GM19452 (cell line): ENCODE data around the gene ERRFI1.

Experiments used
- ATAC-seq: cut with Tn5 transposase; IDR thresholded peaks from one replicate; pipeline ENCODE4 v1.9.1; 2021; ENCODE audit not compliant: unreplicated experiment

ERRFI1 gene

DNA sequence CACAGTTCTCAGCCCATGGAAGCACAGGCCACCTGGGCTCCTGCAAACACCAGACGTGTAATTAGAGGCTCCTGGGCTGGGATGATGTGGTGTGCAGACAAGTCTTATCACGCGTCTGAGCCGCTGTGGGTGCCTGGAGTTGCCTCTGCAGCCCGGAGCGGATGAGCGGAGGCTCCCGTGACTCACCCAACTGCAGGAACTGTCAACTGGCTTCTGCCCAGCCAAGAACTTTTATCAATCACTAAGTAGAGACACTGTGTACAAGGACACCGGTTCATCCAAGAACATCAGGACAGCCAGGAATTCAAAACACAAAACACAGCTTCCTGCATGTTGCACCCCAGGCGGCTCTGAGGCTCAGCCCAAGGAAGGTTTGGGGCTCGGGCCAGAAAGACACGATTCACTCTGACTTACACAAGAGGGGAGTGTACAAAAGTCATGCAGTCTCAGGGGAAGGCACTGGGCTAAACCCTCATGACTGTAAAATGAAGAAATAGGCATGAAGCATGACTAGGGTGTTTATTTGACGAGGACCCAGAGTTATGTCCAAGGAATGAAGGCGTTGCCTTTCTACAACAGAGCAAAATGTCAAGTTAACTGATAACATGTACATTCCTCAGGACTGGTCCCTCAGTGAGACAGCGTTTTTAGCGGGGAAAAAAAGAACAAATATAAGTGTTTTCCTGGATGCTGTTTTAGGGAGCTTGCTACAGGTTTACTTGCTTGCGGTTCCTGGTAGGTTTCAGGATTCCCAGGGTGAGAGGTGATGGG, 21.1 kb downstream of the ERRFI1 start:
- no peak for ATAC-seq

DNA sequence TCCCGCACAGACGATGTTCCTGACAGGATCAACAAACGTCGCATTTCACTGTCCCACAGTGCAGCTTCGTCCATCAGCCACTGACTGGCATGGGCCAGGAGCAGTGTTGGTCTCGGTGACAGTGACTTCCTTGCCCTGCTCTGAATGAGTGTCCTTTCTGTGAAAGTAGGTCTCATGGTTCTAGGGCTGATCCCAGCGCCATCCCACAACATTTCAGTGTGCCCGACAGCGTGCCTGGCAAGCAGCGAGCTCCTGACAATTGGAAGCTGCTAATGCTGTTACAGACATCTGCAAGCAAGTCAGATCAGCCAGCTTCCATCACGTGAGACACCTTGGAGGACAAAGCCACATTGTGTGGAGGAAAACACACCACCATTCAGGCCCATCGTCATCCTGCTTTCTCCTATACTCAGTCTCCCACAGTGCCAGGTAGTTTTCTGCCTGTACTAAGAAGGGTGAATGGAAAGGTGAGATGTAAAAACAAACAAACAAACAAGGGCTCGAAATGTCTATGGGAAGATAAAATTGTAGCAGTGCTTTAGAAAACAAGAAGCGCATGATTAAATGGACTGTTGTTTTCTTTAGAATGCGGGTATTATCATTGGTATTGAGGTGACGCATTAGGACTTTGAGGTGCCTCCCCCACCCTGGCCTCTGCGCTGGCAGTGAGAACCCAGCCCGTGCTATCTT, 21.9 kb downstream of the ERRFI1 start:
- ATAC-seq, result no peak

DNA sequence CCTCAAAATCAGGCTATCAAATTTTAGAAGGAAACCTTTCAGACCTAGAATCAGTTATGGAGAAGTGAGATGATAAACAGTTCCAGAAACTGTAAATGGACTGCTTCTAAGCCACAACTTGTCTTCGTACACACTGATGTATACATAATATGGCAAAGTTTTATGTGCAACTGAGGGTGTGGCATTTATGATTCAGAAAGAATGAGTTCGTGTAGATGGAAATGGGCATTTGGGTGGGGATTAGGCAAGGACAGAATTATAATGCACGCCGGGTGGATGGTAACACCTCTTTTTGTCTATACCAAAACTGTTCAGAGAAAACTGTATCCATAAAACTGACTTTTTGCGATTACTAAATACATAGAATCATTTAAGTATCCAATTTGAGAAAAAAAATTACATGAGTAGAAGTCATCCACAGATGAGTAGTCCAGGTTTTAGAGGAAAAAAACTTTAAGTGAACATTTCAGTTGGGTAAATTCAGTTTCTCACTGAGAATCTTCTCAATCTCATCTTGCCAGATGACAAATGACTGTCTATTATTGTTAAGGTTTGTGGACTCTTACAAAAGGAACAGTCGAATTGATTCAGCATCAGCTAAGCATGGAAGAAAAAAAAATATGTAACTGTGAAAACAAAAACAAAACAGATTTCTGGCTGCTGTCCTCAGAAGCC, 22.5 kb downstream of the ERRFI1 start:
- ATAC-seq, result no peak

DNA sequence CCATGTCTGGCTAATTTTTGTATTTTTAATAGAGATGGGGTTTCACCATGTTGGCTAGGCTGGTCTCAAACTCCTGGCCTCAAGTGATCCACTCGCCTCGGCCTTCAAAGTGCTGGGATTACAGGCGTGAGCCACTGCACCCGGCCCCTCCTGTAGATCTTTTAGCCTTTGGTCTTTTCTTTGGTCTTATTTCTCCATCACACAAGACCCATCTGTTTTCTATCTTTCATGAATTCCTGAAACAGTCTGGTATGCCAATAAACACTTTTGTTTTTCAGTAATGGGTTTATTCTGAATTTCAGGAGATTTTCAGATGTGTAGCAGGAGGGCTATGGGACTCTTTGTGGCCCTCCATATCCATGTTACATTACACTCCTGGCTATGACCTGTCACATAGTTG, 23.2 kb downstream of the ERRFI1 start:
- no peak for ATAC-seq

DNA sequence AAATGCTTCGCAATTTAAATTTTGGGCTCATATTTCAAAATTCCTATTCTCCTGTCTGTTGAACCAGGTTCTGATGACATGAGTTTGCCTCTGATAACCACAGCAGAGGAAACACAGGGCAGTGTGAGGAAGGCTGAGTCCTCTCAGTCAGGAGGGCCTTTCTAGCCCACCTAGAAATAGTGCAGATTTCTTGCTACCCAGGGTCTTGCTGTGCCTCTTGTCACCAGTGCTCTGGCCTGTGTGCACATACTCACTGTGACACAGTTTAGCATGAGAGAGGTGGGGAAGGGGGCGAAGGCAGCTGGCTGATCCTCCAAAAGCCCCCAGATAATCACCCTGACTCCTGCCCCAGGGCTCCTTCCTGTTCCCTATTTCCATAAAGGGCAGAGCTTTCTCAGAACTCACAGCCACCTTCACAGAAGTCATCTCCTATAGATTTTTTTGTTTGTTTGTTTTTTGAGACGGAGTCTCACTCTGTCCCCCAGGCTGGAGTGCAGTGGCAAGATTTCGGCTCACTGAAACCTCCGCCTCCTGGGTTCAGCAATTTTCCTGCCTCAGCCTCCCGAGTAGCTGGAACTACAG, 23.7 kb downstream of the ERRFI1 start:
- ATAC-seq, result no peak

DNA sequence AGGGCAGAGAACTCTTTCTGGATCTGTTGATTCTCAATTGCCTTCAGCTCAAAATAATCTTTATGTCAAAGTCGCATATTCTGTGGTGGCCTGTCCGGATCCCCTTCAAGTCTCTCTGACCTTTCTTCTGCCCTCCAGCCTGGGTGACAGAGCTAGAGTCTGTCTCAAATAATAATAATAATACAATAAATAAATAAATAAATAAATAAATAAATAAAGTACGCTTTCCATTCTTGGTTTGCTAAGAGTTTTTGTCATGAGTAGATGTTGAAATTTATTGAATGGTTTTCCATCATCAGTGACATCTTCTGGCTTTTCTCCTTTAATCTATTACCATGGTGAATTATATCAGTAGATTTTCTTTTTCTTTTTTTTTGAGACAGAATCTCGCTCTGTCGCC, 30.7 kb downstream of the ERRFI1 start:
- no peak for ATAC-seq

DNA sequence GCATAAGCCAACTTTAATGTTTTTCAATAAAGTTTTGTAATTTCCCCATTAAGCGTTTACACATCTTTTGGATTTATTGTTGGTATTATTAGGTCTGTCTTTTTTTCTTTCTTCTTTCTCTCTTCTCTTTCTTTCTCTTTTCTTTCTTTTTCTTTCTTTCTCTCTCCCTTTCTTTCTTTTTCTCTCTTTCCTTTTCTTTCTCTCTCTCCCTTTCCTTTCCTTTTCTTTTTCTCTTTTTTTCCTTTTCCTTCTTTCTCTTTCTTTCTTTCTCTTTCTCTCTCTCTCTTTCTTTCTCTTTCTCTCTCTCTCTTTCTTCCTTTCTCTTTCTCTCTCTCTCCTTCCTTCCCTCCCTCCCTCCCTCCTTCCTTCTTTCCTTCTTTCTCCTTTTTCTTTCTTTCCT, 31.3 kb downstream of the ERRFI1 start:
- no peak for ATAC-seq

DNA sequence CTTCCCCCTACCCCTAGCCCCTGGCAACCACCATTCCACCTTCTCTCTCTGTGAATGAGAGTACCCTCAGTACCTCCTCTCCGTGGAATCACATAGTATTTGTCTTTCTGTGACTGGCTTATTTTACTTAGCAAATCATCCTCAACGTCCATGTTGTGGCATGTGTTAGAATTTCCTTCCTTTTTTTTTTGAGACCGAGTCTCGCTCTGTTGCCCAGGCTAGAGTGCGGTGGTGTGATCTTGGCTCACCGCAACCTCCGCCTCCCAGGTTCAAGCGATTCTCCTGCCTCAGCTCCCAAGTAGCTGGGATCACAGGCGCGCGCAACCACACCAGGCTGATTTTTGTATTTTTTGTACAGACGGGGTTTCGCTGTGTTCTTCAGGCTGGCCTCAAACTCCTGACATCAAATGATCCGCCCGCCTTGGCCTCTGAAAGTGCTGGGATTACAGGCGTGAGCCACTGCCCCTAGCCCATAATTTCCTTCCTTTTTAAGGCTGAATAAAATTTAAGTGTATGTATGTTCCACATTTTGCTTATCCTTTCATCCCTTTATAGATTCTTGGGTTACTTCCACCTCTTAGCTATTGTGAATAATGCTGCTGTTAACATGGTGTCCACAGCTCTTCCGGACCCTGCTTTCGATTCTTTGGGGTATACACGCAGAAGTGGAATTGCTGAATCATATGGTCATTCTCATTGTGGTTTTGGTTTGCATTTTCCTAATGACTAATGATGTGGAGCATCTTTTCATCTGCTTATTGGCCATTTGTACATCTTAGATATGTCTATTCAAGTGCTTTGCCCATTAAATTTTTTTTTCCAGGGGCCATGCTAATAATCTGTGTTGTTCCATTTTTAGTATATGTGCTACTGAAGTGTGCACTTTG, 32.3 kb downstream of the ERRFI1 start:
- peak; percentile 86 for ATAC-seq

DNA sequence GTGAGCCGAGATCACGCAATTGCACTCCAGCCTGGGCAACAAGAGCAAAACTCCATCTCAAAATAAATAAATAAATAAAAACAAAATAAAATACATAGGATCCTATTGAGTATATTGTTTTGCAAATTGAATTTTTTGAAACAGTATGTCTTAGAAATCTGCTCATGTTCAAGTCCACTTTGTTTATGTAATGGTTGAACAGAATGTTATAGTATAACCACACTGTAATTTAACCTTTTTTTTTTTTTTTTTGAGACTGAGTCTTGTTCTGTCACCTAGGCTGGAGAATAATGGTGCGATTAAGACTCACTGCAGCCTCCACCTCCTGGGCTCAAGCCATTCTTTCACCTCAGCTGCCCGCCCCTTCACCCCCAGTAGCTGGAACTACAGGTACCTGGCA, 33.2 kb downstream of the ERRFI1 start:
- ATAC-seq, result no peak

DNA sequence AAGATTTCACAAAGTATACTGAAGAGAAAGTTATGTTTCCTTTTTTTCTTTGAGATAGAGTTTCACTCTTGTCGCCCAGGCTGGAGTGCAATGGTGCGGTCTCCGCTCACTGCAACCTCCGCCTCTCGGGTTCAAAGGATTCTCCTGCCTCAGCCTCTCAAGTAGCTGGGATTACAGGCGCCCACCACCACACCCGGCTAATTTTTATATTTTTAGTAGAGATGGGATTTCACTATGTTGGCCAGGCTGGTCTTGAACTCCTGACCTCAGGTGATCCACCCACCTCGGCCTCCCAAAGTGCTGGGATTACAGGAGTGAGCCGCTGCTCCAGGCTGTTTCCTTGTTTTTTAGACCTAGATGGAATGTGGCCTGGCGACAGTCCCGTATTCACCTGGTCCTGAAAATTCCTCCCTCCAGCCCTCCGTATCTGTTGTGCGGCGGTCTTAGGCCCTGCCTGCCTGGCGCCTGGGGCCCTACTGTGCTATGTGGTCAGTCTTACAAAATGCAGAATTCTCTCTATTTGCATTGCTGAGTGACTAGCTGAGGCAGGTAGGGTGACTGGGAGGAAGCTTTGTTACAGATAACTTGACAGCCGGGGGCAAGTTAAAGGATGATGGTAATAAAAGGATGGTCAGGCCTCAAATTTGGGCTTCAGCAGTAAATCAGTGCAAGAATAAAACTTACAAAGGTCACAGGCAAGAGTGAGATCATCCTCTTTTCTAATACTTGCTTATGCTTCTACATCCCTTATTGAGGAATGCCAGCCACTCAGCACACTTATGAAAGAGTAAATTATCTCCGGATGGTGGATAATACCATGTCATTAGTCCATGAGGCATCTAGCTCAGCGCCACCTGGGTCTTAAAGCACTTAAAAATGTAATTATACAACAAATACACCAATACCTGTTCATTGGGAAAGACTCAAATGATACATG, 34.3 kb downstream of the ERRFI1 start:
- no peak for ATAC-seq

DNA sequence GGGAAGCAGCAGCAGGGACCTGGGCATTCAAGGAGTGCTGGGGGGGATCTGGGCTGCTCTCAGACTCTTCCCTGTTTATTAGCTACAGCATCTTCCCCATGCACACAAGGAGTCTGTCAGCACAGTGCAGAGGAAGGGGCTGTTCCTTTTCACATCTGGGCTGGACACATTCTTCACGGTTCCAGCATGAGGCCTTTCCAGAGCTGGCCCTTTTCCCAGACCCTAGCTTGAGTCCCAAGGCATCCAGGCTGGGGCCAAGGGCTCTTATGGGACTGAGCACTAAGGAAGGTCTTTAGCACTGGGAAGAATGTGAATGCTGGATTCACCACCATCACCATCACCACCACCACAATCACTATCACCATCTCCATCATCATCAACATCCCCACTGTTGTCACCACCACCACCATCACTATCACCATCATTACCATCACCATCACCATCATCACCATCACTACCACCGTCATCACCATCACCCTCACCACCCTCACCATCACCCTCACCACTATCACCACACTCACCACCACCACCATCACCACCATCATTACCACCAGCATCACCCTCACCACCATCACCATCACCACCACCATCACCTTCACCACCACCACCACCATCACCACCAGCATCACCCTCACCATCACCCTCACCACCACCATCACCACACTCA, 36.2 kb downstream of the ERRFI1 start:
- no peak for ATAC-seq

DNA sequence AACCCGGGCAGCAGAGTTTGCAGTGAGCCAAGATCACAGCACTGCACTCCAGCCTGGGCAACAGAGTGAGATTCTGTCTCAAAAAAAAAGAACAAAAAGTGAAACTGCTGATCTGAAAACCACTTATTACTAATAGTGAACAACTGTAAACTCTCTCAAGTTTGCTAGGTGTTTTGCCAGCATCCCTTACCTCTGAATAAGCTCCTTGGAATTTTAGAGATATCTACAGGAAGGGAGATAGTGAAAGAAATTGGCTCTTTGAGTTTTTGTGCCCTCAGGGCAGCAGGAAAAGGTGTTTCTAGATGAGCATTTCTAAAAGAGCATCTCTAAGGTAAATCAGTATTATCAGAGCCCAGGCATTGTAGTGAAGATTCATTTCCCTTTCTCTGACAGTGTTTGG, 37.5 kb downstream of the ERRFI1 start:
- ATAC-seq, result no peak

DNA sequence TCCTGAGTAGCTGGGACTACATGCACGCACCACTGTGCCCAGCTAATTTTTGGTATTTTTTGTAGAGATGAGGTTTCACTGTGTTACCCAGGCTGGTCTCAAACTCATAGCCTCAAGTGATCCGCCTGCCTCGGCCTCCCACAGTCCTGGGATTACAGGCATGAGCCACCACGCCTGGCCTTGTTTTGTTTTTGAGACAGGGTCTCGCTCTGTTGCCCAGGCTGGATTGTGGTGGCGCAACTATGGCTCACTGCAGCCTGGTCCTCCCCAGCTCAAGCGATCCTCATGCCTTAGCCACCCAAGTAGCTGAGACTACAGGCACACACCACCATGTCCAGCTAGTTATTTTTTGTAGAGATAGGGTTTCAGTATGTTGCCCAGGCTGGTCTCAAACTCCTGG, 38.6 kb downstream of the ERRFI1 start:
- ATAC-seq, result no peak

DNA sequence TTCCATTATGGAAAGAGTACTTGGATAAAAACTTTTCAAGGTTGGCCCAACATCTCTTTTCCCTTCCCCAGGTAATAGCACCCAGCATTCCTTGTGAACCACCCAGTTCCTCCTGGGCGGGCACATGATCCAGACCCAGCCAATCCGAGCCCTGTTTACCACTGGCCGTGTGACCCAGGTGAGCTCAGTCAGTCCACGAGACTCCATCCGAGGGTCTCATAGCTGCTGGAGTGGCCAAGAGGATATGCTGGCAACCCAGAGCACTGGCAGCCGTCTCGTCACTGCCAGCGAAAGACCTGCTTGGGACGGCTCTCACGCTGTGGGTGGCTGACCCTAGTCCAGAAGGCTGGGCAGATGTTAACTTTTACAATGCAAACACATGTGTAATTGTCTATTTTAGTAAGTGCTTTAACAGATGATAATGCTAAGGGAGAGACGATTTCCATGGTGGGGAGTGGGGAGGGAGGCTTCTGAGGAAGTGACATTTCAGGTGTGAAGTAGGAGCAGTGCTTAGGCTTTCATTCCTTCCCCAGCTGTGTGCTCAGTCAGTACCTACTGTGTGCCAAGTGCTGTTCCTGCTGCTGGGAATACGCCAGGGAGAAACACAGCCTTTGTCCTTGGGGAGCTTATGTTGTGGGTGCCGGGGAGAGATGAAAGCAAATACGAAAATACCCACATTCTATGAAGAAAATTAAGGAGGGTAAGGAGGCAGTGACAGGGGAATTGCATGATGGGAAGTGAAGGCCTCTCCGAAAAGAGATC, 40.1 kb downstream of the ERRFI1 start:
- no peak for ATAC-seq

DNA sequence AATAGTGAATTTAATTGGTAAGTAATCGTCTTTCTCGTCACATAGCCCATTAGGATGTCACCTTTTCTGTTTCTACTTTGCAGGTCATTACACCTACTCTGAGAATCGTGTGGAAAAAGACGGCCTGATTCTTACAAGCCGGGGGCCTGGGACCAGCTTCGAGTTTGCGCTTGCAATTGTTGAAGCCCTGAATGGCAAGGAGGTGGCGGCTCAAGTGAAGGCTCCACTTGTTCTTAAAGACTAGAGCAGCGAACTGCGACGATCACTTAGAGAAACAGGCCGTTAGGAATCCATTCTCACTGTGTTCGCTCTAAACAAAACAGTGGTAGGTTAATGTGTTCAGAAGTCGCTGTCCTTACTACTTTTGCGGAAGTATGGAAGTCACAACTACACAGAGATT, 41.3 kb downstream of the ERRFI1 start:
- no peak for ATAC-seq

DNA sequence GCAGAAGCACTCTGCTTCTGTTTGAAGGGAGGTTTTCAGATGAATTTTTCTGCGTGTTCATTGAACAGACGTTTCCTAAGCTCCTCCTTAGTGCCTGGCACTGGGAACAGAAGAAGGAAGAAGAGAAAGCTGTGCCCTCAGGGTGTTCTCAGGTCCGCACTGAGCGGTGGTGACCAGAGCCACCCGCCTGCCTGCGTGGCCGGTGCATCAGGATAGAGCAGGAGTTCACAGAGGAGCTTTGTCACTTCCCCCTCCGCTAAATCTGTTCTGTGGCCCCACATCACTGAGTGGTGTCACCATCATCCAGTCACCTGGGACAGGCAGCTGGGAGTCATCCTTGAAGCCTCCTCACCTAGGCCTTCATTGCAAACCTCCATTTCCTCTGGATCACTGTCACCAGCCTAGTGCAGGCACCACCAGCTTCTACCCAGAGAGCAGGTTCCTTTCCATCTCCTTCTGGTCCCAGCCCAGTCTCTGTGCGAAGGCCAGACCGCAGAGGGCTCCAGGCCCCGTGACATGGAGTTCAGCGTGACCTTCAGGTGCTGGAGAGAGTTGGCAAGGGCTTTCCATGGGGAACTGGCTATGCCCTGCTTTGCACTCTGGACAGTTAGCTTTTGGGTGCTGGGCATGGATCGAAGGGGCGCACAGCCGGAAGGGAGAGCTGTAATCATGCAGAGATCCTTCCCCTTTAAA, 42.9 kb downstream of the ERRFI1 start:
- ATAC-seq, result no peak

DNA sequence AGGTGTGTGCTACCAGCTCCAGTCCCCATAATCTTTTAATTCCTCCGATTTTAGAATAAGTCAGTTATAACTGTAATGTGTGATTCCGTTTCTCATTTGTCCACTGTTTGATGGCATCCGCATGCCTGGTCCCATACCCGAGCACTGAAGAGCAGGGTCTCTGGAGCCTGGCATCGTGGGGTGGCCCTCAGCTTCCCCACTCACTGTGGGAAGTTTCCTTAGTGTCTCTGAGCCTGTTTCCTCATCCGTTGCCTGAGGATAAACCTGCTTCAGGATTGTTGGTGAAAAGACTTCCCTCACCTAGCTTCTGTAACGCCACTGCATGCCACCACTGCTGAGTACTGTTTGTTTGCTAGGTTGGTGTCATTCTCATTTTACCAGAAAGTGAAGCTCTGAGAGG, 45.1 kb downstream of the ERRFI1 start:
- ATAC-seq, result no peak
